ENCODE measurements around the gene TRAPPC6A. TPM values are rescaled to one million over a fixed set of nuclear protein-coding genes. Genes with fewer than 3 reads are reported as not detected.

The TRAPPC6A gene
- total and polyA plus RNA-seq, 2 of the 4 experiments (the other 2 are of a cell fraction): 4.1 to 13.4 TPM

- Histone ChIP-seq H4K8ac (ENCODE audit: low read depth in 2 of 2, low read length in 2 of 2) (no peak overlapping the region), H3K9me1 (ENCODE audit: insufficient read depth, low read length) (no peaks in the 10 kb centered on the region), H3K14ac (replicated peaks; ENCODE audit: low read depth, low read length) (no peak overlapping the region), H3K9ac (ENCODE audit: low read depth, low read length) (no peak overlapping the region), H3K56ac (ENCODE audit: extremely low read depth, insufficient read depth, low read length) (no peak overlapping the region), H2BK5ac (ENCODE audit: low read depth, low read length, poor library complexity, severe bottlenecking) (no peak overlapping the region), H3K4me3 (ENCODE audit: insufficient read depth, low read depth, low read length) (no peak overlapping the region), H3K4ac (ENCODE audit: low read depth, low read length) (no peak overlapping the region), H2BK20ac (ENCODE audit: low read depth, low read length) (no peak overlapping the region), H2BK120ac (ENCODE audit: low read depth, low read length) (no peak overlapping the region), H3K36me3 (ENCODE audit: control insufficient read depth, insufficient read depth, low read length) (no peaks in the 10 kb centered on the region), H4K20me1 (ENCODE audit: insufficient read depth, low read length) (peaks cover 5% of the 10 kb centered on the region; the same call in 1 of the 2 replicates), H3K9me3 (ENCODE audit: control insufficient read depth, insufficient read depth, low read length) (no peaks in the 10 kb centered on the region), H4K5ac (ENCODE audit: low read depth, low read length) (no peak overlapping the region), H2BK15ac (ENCODE audit: low read depth, low read length) (no peak overlapping the region), H3K27ac (ENCODE audit: insufficient read depth, low read length) (no peak overlapping the region), H3K23ac (ENCODE audit: low read depth, low read length) (no peak overlapping the region), H3K4me2 (ENCODE audit: low read depth, low read length) (no peak overlapping the region), H2AK5ac (ENCODE audit: low read depth, low read length) (no peak overlapping the region), H4K91ac (ENCODE audit: insufficient read depth, low read depth, low read length) (no peak overlapping the region), H3K18ac (ENCODE audit: low read depth, low read length) (no peak overlapping the region), H3K27me3 (ENCODE audit: control insufficient read depth, insufficient read depth, low read length) (peaks cover 22% of the 10 kb centered on the region), H3K4me1 (ENCODE audit: control insufficient read depth, insufficient read depth, low read length) (peaks cover 2% of the 10 kb centered on the region; the same call in 1 of the 2 replicates), H3K79me1 (ENCODE audit: low read depth in 1 of 2, low read length in 2 of 2) (no peaks in the 10 kb centered on the region), H2AFZ (replicated peaks; ENCODE audit: low read length, poor library complexity) (peak overlapping the region; percentile 29), H2AK9ac (replicated peaks; ENCODE audit: low read depth, low read length, poor library complexity) (no peak overlapping the region)
- intact Hi-C loops (cut with micrococcal nuclease) (loop anchor here (1.0 kb wide), 2 partner anchors 86 to 176 kb away; no protein-coding TSS in a partner anchor), dilution Hi-C loops (cut with HindIII; ENCODE audit: low sequenced_read_pairs, unreplicated experiment) (no loop called here), in situ Hi-C loops (cut with MboI; ENCODE audit: low sequenced_read_pairs) (no loop called here)
- ChIA-PET POLR2A (ENCODE audit: unreplicated experiment) (no interaction called here), CTCF (interaction anchor here (0.6 kb wide), 1 partner anchor 86 kb away, joined by 3 read pairs; no protein-coding TSS in a partner anchor)
- TF ChIP-seq FOS (IDR thresholded peaks at IDR 0.05; ENCODE audit: low read depth, low read length): no peak
- TF ChIP-seq, protein P1, sequence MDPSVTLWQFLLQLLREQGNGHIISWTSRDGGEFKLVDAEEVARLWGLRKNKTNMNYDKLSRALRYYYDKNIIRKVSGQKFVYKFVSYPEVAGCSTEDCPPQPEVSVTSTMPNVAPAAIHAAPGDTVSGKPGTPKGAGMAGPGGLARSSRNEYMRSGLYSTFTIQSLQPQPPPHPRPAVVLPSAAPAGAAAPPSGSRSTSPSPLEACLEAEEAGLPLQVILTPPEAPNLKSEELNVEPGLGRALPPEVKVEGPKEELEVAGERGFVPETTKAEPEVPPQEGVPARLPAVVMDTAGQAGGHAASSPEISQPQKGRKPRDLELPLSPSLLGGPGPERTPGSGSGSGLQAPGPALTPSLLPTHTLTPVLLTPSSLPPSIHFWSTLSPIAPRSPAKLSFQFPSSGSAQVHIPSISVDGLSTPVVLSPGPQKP (IDR thresholded peaks at IDR 0.05; ENCODE audit: borderline replicate concordance, low read depth, low read length): no peak
- TF ChIP-seq SMC3 (IDR thresholded peaks at IDR 0.05; ENCODE audit: low read depth, low read length): no peak
- no peak for TF ChIP-seq MXI1 (IDR thresholded peaks at IDR 0.05; ENCODE audit: borderline replicate concordance, low read depth, low read length)
- TF ChIP-seq CEBPB (IDR thresholded peaks at IDR 0.05; ENCODE audit: low read depth, low read length): no peak
- no peak for TF ChIP-seq MAFK (IDR thresholded peaks at IDR 0.05; ENCODE audit: low read depth, low read length)
- no peak for TF ChIP-seq MAZ (IDR thresholded peaks at IDR 0.05; ENCODE audit: borderline replicate concordance, low read depth, low read length)
- TF ChIP-seq CHD1 (IDR thresholded peaks at IDR 0.05; ENCODE audit: low read depth, low read length): no peak
- no peak for TF ChIP-seq NFE2L2 (IDR thresholded peaks at IDR 0.05; ENCODE audit: low read depth, low read length)
- no peak for TF ChIP-seq BHLHE40 (IDR thresholded peaks at IDR 0.05; ENCODE audit: low read depth, low read length)
- TF ChIP-seq, protein P2, sequence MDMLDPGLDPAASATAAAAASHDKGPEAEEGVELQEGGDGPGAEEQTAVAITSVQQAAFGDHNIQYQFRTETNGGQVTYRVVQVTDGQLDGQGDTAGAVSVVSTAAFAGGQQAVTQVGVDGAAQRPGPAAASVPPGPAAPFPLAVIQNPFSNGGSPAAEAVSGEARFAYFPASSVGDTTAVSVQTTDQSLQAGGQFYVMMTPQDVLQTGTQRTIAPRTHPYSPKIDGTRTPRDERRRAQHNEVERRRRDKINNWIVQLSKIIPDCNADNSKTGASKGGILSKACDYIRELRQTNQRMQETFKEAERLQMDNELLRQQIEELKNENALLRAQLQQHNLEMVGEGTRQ (IDR thresholded peaks at IDR 0.05; ENCODE audit: low read depth, low read length): no peak
- no peak for TF ChIP-seq RCOR1 (IDR thresholded peaks at IDR 0.05; ENCODE audit: insufficient replicate concordance, low read length)
- TF ChIP-seq, protein P3, sequence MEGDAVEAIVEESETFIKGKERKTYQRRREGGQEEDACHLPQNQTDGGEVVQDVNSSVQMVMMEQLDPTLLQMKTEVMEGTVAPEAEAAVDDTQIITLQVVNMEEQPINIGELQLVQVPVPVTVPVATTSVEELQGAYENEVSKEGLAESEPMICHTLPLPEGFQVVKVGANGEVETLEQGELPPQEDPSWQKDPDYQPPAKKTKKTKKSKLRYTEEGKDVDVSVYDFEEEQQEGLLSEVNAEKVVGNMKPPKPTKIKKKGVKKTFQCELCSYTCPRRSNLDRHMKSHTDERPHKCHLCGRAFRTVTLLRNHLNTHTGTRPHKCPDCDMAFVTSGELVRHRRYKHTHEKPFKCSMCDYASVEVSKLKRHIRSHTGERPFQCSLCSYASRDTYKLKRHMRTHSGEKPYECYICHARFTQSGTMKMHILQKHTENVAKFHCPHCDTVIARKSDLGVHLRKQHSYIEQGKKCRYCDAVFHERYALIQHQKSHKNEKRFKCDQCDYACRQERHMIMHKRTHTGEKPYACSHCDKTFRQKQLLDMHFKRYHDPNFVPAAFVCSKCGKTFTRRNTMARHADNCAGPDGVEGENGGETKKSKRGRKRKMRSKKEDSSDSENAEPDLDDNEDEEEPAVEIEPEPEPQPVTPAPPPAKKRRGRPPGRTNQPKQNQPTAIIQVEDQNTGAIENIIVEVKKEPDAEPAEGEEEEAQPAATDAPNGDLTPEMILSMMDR (conservative IDR thresholded peaks at IDR 0.05; ENCODE audit: low read depth, low read length): no peak
- WGBS, 2 experiments (ENCODE audit: extremely low coverage in 2 of 2, insufficient read length in 1 of 2): 90% methylated on average over 2 of the region's 18 CpGs; no CpG with 5 or more reads in 1 of the 2 experiments
- no TSS peak for BruUV-seq (replicated peaks)
- DNase-seq (no peak), ATAC-seq (ENCODE audit: low read depth) (no peak)
Measured at GRCh38 chr19:45162608-45163143, 15.4 kb downstream of the TRAPPC6A start.

All from IMR-90 (cell line).